HG03342 (cell line): Measurements from ENCODE around the gene CLEC4F.
"Not testable (repeated sequence)": the region's sequence is repeated elsewhere in the genome, so short reads cannot be mapped to it uniquely, and the experiment has no call there.

ENCODE experiments used
- ATAC-seq: cut with Tn5 transposase; IDR thresholded peaks from one replicate; pipeline ENCODE4 v1.9.1; 2021; ENCODE audit warnings: mild to moderate bottlenecking, moderate library complexity; ENCODE audit not compliant: unreplicated experiment

The CLEC4F gene

DNA sequence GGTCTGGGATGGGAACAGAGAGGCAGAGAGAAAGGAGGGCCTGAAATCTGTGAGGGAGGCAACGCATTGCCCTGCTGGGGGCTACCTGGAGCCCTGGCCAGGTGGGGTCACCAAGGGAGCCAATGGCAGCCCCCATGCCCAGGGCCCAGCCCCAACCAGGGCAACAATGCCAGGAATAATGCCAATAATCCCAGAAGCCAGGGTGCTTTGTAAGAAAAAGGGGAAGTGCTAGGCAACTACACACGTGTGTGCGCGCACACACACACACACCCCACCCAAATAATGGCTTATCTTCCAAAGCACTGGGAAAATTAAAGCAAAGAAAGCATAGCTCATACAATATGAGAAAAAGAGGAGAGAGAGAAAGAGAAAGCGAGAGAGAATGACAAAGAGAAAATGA lies 7.0 kb upstream of the CLEC4F start:
- ATAC-seq: no peak

DNA sequence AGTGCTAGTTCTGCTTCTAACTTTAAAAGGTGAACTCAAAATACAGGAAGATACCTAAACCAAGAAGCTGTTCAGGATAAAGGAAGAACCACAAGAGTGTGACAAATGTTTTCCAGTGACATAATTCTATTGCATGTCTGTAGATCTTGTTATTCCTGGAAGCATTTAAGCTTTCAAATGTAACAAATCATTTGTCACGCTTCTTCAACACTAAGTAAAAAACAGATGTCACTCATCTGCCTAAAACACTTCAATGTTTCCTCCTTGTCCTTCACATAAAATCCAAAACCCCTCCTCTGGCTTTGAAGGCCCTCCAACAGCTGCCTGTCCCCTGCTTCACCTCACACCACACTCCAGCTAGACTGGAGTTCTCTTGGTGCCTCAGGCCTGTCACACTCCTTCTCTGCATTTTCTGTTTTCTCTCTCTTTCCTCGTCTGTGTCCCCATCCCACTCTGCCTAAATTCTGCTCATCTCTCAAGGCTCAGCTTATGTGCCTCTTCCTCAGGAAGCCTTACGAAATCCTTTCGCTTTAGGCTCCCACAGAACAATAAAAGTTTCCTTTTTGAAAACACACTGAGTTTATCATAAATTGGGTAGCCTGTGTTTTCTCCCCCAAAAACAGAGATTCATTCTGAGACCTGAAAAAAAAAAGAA lies 6.4 kb upstream of the CLEC4F start:
- ATAC-seq: no peak

DNA sequence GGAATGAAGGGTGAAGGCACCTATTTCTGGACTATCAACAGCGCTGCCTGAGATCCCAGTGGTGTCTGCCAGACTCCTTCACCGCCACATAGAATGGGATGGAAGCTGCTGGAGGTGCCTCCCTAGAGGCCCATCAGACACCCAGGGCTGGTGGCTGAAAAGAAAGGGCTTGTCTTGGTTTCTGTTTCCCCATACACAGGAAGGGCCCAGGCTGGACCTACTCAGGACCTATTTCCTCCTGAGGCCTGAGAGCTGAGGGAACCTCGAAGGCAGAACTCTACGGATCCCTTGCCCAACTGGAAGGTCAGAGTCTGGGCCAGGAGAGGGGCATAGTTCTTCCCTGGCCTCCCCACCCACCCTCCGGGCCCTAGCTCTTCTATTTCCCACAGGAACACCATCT lies 2.9 kb upstream of the CLEC4F start:
- no peak for ATAC-seq

DNA sequence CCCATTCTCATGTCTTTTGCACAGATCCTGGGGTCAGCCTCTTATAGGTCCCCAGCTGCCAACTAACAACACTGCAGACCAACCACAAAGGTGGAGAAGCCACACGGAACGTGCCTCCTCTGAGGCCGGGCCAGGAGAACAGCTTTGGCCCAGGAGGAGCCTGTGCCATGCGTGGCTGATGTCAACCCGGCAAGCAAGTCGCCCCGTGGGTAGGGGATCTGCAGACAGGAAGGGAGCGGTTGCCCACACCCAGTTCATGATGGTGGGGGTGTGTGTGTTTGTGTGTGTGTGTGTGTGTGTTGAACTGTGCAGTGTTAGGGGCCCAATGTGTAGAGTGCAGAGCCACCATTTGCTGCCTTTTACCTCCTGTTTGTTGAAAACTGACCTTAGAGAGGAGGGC lies 2.4 kb upstream of the CLEC4F start:
- no peak for ATAC-seq

DNA sequence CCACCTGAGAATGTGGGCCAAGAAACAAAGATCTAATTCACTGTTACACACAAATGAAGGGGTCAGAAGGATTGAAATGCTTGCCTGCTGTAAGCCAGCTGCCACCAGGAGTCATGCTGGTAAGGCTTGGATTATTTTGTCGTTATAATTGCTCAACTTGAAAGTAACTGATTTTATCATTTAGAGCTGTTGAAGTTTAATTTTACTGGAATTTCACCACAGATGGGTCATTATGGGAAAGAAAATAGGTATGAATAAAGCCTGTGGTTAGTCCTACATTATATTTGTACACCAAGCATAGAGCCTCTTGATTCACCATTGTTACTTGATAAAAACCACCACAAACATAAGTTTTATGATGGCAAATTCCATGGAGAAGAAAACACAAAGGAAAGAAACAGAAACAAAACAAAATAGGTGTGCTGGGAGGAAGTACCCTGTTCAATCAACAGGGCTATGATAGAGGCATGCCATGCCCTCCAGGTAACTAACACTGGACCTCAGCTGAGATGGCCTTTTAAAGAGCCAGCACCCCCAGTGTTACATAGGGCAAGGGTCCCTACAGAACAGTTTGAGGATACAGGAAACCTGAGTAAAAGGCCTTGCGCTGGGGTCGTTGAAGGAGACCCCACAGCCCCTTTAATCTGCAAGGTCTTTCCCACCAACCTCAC lies 3.0 kb downstream of the CLEC4F start:
- no peak for ATAC-seq

DNA sequence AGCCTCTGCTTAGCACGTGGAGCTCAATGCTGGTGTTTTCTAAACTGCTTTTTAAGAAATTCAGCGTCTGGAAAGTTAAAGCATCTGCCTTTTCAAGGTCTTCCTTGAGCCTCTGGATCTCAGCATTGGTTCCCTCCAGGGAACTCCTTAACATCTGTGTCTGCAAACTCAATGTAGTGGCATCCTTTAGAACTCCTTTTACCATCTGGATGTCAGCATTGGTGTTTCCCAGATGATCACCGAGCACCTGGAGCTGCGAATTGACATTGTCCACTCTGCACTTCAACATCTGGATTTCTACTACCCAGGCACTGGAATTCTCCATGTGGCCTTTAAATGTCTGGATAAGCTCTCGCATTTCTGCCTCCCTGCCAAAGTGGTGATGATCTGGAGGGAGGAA lies 3.7 kb downstream of the CLEC4F start:
- ATAC-seq: no peak

DNA sequence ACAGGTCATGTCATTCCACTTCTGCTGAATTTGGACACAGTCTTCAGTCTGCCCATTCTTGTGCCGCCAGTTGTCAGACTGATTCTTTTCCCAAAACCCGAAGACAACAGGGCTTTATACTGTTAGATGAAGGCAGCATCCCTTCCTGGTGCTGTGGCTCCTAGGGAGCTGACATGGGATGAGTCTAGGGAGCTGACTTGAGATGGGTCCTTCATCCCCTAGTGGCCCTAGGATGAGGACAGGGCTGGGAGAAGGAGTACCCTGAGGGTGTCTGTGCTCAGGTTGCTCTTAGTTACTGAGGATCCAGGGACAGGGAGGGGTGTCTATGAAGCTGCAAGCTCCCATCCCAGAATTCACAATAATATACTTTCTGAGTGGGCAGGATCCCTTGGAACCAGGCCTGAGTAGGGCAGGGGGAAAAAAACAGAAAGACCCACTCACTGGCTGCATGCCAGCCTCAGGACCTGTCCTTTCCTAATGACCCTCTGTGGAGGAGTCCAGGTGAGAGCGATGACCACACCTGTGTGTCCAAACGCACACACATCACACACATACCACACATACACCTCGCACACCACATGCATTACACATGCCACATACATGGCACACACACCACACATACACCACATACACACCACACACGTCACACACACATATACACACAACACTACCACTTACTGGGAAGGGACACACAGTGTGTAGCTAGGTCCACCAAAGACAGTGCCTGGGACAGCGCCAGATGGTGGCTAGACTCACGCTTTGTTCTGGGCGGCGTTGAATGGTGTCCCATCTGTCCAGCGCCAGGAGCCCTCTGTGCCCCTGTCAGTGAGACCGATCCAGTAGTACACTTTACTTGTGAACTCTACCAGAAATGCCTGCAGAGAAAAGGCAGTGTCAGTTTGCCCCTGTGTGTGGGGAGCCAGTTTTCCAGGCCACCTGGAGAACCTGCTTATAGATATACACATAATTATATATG lies 11.1 kb downstream of the CLEC4F start:
- no peak for ATAC-seq

DNA sequence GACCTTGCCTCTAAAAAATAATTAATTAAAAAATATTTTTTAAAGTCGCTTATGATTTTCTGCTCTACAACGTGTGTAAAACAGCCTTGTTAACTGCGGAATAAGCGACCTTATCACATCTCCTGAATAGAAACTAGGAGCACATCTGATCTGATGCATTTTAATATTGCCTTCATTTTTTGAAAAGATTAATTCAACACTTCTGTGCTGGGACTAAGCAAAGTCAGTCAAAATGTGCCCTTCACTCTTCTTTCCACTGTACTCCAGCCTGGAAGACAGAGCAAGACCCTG lies 12.6 kb downstream of the CLEC4F start:
- no peak for ATAC-seq

DNA sequence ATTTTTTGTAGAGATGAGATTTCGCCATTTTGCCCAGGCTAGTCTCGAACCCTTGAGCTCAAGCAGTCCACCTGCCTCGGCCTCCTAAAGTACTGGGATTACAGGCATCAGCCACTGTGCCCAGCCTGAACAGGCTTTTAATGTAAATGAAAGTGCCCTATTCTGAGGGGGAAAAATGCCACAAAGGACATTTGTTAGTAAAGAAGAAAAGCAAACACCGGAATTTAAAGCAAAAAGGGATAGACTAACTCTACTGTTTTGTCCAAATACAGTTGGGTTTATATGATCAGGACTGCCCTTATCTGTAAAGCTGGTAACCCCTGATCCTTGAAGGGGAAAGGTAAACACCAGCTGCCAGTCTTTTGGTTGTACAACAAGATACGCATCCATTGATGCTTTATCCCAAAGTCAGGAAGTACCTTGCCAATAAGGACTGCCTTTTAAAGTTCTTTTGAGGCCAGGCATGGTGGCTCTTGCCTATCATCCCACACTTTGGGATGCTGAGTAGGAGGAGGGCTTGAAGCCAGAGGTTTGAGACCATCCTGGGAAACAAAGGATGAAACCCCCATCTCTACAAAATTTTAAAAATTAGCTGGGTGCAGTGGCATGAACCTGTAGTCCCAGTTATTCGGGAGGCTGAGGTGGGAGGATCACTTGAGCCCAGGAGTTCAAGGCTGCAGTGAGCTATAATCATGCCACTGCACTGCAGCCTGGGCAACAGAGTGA lies 13.1 kb downstream of the CLEC4F start:
- ATAC-seq: no peak

DNA sequence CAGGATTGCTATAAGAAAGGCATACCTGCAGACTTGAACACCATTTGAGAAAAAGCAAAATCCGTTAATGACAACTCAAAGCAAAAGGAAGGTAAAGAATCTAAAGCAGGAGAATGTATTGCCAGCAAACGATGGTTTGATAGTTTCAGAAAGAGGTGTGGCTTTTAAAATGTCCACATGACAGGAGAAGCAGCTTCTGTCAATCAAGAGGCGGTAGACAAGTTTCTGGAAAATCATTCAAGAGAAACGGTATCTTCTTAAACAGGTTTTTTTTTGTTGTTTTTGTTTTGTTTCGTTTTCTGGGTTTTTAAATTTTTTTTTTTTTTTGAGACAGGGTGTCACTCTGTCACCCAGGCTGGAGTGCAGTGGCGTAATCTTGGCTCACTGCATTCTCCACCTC lies 13.8 kb downstream of the CLEC4F start:
- ATAC-seq: no peak

DNA sequence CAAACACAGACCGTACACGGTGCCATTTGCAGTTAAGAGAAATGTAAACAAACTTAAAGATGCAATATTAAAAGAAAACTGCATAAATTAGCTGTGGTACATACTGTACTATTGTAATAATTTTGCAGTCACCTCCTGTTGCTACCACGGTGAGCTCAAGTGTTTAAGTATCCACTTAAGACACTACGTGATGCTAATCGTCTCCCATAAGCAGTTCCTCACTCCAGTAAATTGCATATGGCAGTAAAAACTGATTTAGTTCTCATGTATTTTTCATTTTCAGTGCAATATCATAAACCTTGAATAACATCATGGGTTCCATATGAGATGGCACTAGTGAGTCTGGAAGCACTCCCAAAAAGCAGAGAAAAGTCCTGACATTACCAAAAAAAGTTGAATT lies 14.4 kb downstream of the CLEC4F start:
- no peak for ATAC-seq

DNA sequence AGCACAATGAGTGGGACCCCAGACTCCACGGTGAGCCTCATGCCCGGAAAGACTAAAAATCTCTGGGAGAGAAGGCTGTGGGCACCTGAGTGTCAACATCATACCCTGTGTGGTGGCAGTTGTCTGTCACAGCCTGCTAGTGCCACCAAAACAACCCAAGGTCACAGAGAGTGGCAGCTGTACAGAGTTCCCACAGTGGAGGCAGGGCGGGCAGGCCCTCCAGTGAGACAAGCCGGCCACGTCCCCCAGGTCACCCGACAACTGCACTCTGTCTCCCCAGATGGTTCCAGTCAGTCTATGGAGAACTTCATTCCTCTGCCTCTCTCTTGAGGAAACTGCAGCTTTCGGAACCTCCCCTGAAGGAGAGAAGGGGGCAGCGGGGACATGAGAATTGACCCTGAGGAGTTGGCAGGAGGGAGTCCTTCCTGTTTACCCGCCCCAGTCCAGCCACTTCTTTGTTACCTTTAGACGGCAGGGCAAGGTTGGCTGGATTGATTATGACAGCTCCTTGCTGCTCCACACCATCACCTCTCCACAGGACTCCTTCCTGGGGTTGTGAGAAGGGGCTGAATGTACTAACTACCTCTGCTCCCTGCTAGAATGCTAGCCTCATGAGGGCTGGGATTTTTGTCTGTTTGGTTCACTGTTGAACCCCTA lies 18.7 kb downstream of the CLEC4F start:
- no peak for ATAC-seq

DNA sequence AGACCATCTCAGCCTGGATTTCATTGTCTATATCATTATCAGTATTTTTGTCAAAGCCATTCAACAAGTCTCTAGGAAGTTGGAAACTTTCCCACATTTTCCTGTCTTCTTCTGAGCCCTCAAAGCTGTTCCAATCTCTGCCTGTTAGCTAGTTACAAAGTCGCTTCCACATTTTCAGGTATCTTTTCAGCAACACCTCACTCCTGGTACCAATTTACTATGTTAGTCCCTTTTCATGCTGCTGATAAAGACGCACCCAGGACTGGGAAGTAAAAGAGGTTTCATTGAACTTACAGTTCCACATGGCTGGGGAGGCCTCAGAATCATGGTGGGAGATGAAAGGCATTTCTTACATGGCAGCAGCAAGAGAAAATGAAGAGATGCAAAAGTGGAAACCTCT lies 20.7 kb downstream of the CLEC4F start:
- no peak for ATAC-seq

DNA sequence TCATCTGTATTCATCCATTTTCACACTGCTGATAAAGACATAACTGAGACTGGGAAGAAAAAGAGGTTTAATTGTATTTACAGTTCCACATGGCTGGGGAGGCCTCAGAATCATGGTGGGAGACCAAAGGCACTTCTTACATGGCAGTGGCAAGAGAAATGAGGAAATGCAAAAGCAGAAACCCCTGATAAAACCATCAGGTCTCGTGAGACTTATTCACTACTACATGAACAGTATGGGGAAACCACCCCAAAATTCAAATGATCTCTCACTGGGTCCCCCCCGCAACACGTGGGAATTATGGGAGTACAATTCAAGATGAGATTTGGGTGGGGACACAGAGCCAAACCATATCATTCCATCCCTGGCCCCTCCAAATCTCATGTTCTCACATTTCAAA lies 22.4 kb downstream of the CLEC4F start:
- ATAC-seq: not testable (repeated sequence)

DNA sequence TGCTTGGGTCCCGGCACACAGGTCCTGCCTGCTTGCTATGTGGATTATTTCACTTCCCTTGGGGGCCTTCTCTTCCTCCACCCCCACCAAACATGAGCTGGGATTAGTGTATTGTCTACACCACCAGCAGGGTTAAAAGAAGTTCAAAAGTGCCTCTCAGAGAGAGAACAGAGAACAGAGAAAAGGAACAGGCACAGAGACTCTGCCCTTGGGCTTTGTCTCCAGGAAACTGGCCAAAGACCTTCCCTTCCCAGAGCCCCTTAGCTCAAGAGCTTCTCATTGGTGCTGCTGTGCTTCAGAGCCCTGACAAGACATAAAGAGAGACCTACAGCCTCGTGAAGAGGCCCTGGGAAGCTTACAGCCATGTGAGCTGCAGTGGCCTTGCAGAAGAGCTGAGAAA lies 22.9 kb downstream of the CLEC4F start:
- no peak for ATAC-seq

DNA sequence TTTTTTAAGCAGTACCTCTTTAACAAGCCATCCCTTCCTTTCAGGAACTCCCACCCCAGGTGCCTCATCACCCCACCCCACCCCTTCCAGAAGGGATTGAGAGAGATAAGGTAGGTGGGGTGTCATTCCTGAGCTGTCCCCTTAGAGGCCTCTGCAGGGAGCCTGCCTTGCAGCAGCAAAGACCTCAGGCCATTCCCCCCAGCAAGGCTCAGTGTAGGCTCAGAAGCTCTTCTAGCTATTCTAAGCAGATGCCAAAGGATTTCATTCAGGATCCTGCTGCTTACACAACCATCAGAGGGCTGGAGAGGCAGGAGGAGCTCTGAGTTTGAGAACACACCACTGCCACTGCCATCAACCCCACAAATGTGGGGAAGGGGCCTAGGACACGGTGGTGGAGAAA lies 24.1 kb downstream of the CLEC4F start:
- ATAC-seq: no peak

DNA sequence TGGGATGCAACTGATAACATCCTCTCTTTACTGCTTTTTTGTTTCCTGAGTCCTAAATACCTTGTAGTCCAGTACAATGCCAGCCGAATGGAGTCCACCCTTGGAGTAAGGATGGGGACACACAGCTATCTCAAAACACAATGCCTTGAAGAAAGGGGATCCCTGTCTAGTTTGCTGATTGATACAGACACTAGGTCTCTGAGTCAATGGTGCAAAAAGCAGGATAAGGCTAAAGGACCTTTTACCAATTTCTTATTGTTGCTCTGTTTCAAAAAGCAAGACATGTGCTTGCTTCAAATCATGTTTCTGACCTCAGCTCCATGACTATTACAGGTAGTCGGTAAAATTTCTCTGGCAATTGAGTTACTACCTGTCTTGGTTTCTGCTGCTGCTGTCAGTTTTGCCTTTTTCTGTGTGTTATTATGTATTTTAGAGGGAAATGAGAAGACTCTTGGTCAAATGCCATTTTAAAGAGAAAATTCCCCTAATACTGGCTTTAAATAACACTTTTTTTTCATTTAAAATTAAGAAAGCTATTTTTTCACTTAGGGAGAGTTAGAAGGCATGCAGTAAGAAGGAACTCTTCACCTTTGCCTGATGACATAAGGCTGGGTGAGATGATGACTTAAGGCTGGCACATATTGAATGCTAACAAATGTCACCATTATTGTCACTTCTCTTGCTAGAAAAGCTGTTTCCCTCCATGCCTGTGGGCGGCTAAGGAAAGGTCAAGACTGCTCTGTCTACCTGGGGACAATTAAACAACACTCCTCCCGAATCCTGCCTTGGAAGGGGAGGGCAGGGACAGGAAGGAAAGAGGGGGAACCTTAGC lies 25.0 kb downstream of the CLEC4F start:
- no peak for ATAC-seq

DNA sequence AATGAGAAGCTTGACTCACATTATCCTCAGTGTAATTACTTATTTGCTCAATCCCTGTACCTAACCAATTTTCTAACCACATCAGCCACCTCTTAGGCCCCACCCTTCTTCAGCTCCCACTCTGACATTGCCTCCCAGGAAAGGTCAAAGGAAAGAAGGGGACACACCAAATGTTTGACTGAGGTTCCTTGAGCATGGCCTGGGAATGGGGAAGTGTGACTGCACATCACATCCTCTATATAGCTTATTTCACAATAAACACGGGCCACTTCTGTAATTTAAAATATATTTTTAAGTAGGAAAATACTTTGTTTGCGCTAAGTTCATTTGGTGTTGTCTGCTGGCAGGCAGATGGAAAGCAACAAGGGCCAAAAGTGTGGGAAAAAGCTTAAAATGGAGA lies 26.9 kb downstream of the CLEC4F start:
- no peak for ATAC-seq

DNA sequence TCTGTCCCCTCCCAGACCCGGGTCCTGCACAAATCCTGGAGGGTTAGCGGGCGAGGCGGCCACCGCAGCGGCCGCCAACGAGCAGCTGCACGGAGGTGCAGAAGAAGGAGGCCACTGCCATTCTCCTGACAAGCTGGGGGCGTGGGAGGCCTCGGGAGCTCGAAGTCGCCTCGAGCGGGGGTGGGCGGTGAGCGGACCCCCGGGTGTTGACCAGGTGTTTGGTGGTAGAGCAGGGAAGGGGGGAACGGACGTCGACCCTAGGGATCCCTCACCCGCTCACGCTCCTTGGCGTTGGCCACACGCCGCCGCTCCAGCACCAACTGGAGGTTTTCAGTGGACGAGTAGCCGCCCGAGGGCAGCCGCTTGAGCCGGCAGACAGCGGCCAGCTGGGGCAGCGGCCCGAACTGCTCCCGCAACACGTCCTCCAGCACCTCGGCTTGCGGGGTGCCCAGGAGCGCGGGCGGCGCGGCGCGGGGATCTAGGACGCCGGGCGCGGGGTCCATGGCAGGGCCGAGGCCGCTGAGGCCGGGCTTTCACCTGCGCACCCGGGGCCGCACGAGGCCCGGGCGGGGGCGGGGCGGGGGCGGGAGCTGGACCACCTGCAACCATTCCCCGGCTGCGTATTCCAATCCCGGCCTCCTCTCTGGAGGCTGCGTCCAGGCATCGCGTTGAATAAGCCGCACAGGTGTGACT lies 30.1 kb downstream of the CLEC4F start, which contains the start of gene FIGLA:
FIGLA (minus strand) TSS at position 508 of the 693 bp plus-strand sequence; CDS start at position 503, 5 bp downstream.
- no peak for ATAC-seq
